ENCODE results near the gene COQ8A.

GRCh38 chr1:227035316-227035715 is 95.2 kb downstream of the COQ8A start:
- TF ChIP-seq SP1 (CRISPR knock-in tag; conservative IDR thresholded peaks at IDR 0.05) (no peak), CTCF (IDR thresholded peaks at IDR 0.05) (no peak), NFYB (CRISPR knock-in tag; conservative IDR thresholded peaks at IDR 0.05; ENCODE audit: low read depth) (no peak), FOXJ3 (CRISPR knock-in tag; IDR thresholded peaks at IDR 0.05; ENCODE audit: borderline replicate concordance) (no peak), GABPB1 (CRISPR knock-in tag; IDR thresholded peaks at IDR 0.05) (no peak), CDX4 (CRISPR knock-in tag; IDR thresholded peaks at IDR 0.05; ENCODE audit: borderline replicate concordance) (no peak), ATF2 (CRISPR knock-in tag; IDR thresholded peaks at IDR 0.05; ENCODE audit: borderline replicate concordance, low read depth) (no peak), ESRRA (CRISPR knock-in tag; IDR thresholded peaks at IDR 0.05; ENCODE audit: borderline replicate concordance) (no peak), MYBL2 (CRISPR knock-in tag; IDR thresholded peaks at IDR 0.05) (no peak), PREB (CRISPR knock-in tag; IDR thresholded peaks at IDR 0.05; ENCODE audit: borderline replicate concordance) (no peak), AR (CRISPR knock-in tag; IDR thresholded peaks at IDR 0.05) (no peak), ZSCAN18 (CRISPR knock-in tag; IDR thresholded peaks at IDR 0.05) (no peak), NR3C1 (CRISPR knock-in tag; conservative IDR thresholded peaks at IDR 0.05; ENCODE audit: low read depth) (no peak)

Data from WTC11 (cell line).